ENCODE measurements around the gene DLL4. TPM values are rescaled to one million over a fixed set of nuclear protein-coding genes. Genes with fewer than 3 reads are reported as not detected.

Gene DLL4
- total RNA-seq, result 0.13 TPM in 1 of 2 replicates, not detected in the other
- polyA plus RNA-seq (2012), result 0.08 TPM

- DNase-seq (ENCODE audit: low read depth), result peak; percentile 37
Observed at GRCh38 chr15:40928821-40929659, at the start of gene DLL4. Gene DLL4 (plus strand): TSS chr15:40929340. CDS start chr15:40929669, 329 bp downstream.

- no peak for DNase-seq (ENCODE audit: low read depth)
Observed at GRCh38 chr15:40879609-40880008, 49.5 kb upstream of the DLL4 start.

GRCh38 chr15:40881351-40881750 is 47.8 kb upstream of the DLL4 start:
- DNase-seq (ENCODE audit: low read depth), result no peak

GRCh38 chr15:40886586-40886985 is 42.6 kb upstream of the DLL4 start:
- no peak for DNase-seq (ENCODE audit: low read depth)

GRCh38 chr15:40889112-40889511 is 40.0 kb upstream of the DLL4 start:
- DNase-seq (ENCODE audit: low read depth), result no peak

GRCh38 chr15:40891138-40891537 is 38.0 kb upstream of the DLL4 start:
- DNase-seq (ENCODE audit: low read depth), result no peak

- peak; percentile 39 for DNase-seq (ENCODE audit: low read depth)
Observed at GRCh38 chr15:40891810-40892446, 37.2 kb upstream of the DLL4 start.

GRCh38 chr15:40892447-40893012 is 36.6 kb upstream of the DLL4 start:
- DNase-seq (ENCODE audit: low read depth), result no peak

GRCh38 chr15:40893019-40893670 is 36.0 kb upstream of the DLL4 start:
- DNase-seq (ENCODE audit: low read depth), result no peak

GRCh38 chr15:40893733-40894680 is 35.1 kb upstream of the DLL4 start, which contains the start of gene VPS18:
Gene VPS18 (plus strand): TSS chr15:40894450. CDS start chr15:40894769, 319 bp downstream.
- DNase-seq (ENCODE audit: low read depth), result peak; percentile 97

- peak; percentile 78 for DNase-seq (ENCODE audit: low read depth)
Observed at GRCh38 chr15:40894681-40895448, 34.3 kb upstream of the DLL4 start.

- DNase-seq (ENCODE audit: low read depth), result no peak
Observed at GRCh38 chr15:40899536-40900207, 29.5 kb upstream of the DLL4 start.

GRCh38 chr15:40900256-40901052 is 28.7 kb upstream of the DLL4 start:
- DNase-seq (ENCODE audit: low read depth), result no peak

GRCh38 chr15:40901053-40901443 is 28.1 kb upstream of the DLL4 start:
- DNase-seq (ENCODE audit: low read depth), result no peak

- DNase-seq (ENCODE audit: low read depth), result no peak
Observed at GRCh38 chr15:40902605-40903561, 26.3 kb upstream of the DLL4 start.

GRCh38 chr15:40904552-40905201 is 24.5 kb upstream of the DLL4 start:
- no peak for DNase-seq (ENCODE audit: low read depth)

Measured in myocyte (in vitro differentiated cells).